Cardiac muscle cell (in vitro differentiated cells and primary cell): ENCODE data around the gene CSNK1G3. TPM values are rescaled to one million over a fixed set of nuclear protein-coding genes. Genes with fewer than 3 reads are reported as not detected.

Source experiments
- DNase-seq, 2 donors: peaks; one replicate each; pipeline versions ENCODE4 v3.0.0 to v3.0.0-alpha.2; 2010 to 2017; ENCODE audit warnings: low read depth in 1 of 2, low spot score in 1 of 2
- H3K27ac ChIP-seq: fragments of 200-600 bp; sonication (generic); 2 replicates; pipeline ENCODE4 v1.5.1; 2016
- H3K27me3 ChIP-seq: fragments of 200-600 bp; sonication (generic); 2 replicates; pipeline ENCODE4 v1.6.0; 2016; ENCODE audit warnings: control low read depth
- H3K36me3 ChIP-seq: fragments of 200-600 bp; sonication (generic); 2 replicates; pipeline ENCODE4 v1.5.1; 2016; ENCODE audit warnings: control low read depth
- H3K4me1 ChIP-seq: fragments of 200-600 bp; sonication (generic); 2 replicates; pipeline ENCODE4 v1.8.1; 2017; ENCODE audit warnings: low read depth, mild to moderate bottlenecking, mixed run types
- H3K4me3 ChIP-seq: fragments of 200-600 bp; sonication (generic); 2 replicates; pipeline ENCODE4 v1.5.1; 2016; ENCODE audit warnings: mild to moderate bottlenecking
- H3K9me3 ChIP-seq: fragments of 200-600 bp; sonication (generic); 2 replicates; pipeline ENCODE4 v1.5.1; 2017; ENCODE audit warnings: low read depth, mild to moderate bottlenecking, control low read depth
- polyA plus RNA-seq: library from polyadenylated mRNA; unstranded; fragments of >200 nt; fragmentation: Nextera tagmentation; extraction: Ambion mirVana; gene quantifications from 2 replicates; pipeline ENCODE4 v1.2.1, GENCODE V29; 2016
- total RNA-seq: library from RNA; depleted of rRNA; stranded (reverse); fragments of >200 nt; gene quantifications from 2 replicates; pipeline ENCODE4 v1.2.3, GENCODE V29; 2016
- TF ChIP-seq, protein P1 (sequence below): IDR thresholded peaks from 2 replicates; pipeline ENCODE4 v1.5.1; 2012; ENCODE audit warnings: low read depth, mild to moderate bottlenecking, low read length

Gene CSNK1G3
- total and polyA plus RNA-seq, 2 experiments from 2014 or later, result 22.1 to 33.4 TPM

DNA sequence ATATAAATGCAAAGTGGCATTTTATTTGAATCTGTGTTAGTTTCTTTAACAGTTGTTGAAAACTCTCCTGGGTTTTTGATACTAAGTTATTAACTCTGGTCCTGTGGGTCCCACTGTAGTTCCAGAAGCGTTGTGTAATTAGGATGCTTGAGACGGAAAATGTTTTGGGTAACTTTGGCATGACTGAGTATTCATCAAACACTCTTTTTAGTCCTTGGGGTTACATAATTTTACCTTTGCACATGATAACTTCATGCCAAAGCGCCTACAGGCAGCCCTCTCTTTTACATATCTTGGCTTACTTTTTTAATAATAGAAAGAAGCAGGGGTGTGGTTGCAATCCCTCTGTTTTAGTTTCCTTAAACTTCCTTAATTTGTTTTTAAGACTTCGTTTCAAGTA is 12.2 kb downstream of the CSNK1G3 start:
- peak in 1 of 2 donors; percentile 10 for DNase-seq
- Histone ChIP-seq H3K27me3 (no peaks in the 10 kb centered on the region), H3K9me3 (no peaks in the 10 kb centered on the region), H3K4me3 (no peak overlapping the region), H3K4me1 (peaks cover 7% of the 10 kb centered on the region), H3K36me3 (no peaks in the 10 kb centered on the region), H3K27ac (no peak overlapping the region)
- TF ChIP-seq, protein P1, sequence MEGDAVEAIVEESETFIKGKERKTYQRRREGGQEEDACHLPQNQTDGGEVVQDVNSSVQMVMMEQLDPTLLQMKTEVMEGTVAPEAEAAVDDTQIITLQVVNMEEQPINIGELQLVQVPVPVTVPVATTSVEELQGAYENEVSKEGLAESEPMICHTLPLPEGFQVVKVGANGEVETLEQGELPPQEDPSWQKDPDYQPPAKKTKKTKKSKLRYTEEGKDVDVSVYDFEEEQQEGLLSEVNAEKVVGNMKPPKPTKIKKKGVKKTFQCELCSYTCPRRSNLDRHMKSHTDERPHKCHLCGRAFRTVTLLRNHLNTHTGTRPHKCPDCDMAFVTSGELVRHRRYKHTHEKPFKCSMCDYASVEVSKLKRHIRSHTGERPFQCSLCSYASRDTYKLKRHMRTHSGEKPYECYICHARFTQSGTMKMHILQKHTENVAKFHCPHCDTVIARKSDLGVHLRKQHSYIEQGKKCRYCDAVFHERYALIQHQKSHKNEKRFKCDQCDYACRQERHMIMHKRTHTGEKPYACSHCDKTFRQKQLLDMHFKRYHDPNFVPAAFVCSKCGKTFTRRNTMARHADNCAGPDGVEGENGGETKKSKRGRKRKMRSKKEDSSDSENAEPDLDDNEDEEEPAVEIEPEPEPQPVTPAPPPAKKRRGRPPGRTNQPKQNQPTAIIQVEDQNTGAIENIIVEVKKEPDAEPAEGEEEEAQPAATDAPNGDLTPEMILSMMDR, result no peak

DNA sequence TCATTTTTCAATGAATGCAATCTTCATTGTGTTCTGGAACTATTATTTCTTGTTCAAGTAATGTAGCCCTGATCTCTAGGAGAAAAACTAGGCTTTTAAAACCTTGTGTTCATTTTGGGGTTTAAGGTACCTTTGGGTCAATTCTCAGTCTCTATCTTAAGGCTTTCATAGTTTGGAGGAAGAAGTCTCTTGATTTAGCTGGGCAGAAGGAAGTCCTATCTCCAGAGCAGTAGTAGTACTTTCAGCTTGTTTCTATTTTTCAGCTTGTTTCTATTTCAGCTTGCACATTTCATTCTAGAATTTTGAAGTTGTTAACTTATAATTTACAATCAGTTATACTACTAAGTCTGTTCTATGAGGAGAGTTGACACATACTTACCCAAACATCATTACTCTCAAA is 15.2 kb downstream of the CSNK1G3 start:
- no peak overlapping the region for H3K27ac ChIP-seq
- H3K9me3 ChIP-seq, result no peaks in the 10 kb centered on the region
- peaks cover 7% of the 10 kb centered on the region for H3K4me1 ChIP-seq
- no peak for DNase-seq
- H3K36me3 ChIP-seq, result no peaks in the 10 kb centered on the region
- H3K27me3 ChIP-seq, result no peaks in the 10 kb centered on the region
- TF ChIP-seq, protein P1, result no peak
- H3K4me3 ChIP-seq, result no peak overlapping the region

DNA sequence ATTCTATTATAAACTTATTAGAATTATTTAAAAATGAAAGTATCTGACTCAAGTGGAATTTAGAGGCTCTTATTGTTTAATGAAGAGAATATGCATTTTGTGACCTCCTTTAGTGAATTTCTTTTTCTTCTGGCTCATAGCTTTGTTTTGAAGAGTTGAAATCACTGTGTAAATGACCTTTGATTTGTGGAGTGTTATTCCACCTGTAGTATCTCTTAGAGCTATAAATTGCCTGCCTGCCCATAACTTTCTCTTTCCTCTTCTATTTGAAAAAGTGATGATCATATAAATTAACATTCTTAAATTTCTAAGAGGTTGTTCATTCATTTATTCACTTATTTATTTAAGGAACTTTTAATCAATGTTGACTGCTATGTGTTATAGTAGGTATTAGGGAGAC is 16.1 kb downstream of the CSNK1G3 start:
- TF ChIP-seq, protein P1, result no peak
- H3K36me3 ChIP-seq, result no peaks in the 10 kb centered on the region
- H3K4me1 ChIP-seq, result peaks cover 7% of the 10 kb centered on the region
- no peak for DNase-seq
- H3K27ac ChIP-seq, result no peak overlapping the region
- H3K27me3 ChIP-seq, result no peaks in the 10 kb centered on the region
- H3K9me3 ChIP-seq, result no peaks in the 10 kb centered on the region
- no peak overlapping the region for H3K4me3 ChIP-seq

DNA sequence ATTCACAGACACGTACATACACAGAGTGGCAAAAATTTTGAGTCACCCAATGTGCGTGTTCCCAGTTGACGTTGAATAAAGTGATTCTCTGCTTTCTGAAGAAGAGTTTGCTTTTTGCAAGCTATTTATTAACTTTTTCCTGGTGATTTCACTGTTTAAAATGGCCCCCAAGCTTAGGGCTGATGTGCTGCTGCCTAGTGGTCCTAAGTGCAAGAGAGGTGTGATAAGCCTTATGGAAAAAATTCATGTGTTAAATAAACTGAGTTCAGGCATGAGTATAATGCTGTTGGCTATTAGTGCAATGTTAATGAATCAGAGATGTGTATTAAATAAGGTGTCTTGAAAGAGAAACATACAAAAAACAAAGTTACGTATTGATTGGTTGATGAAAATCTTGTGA is 16.9 kb downstream of the CSNK1G3 start:
- Histone ChIP-seq H3K9me3 (no peaks in the 10 kb centered on the region), H3K36me3 (no peaks in the 10 kb centered on the region), H3K4me1 (peaks cover 7% of the 10 kb centered on the region), H3K27ac (no peak overlapping the region), H3K4me3 (no peak overlapping the region), H3K27me3 (no peaks in the 10 kb centered on the region)
- TF ChIP-seq, protein P1, result no peak
- DNase-seq, result no peak

DNA sequence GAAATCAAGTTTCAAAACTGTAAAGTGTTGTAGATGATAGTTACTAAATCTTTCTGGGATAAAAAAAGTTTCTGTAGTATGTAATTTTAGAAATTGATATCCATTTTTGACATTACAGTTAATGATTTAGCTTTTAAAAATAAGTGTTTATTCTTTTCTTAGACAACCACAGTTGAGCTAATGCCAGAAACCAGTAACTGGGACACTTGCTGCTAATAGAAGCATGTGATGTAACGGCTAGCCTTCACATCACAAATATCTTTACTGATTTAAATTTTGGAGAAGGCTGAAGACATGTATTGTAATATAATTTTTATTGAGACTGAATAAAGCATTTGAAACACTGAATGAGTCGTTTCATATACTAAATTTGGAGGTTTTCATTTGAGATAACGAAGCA is 18.8 kb downstream of the CSNK1G3 start:
- no peak for DNase-seq
- no peaks in the 10 kb centered on the region for H3K36me3 ChIP-seq
- no peak overlapping the region for H3K4me3 ChIP-seq
- H3K27me3 ChIP-seq, result no peaks in the 10 kb centered on the region
- no peak overlapping the region for H3K27ac ChIP-seq
- TF ChIP-seq, protein P1, result no peak
- peaks cover 7% of the 10 kb centered on the region for H3K4me1 ChIP-seq
- H3K9me3 ChIP-seq, result no peaks in the 10 kb centered on the region

DNA sequence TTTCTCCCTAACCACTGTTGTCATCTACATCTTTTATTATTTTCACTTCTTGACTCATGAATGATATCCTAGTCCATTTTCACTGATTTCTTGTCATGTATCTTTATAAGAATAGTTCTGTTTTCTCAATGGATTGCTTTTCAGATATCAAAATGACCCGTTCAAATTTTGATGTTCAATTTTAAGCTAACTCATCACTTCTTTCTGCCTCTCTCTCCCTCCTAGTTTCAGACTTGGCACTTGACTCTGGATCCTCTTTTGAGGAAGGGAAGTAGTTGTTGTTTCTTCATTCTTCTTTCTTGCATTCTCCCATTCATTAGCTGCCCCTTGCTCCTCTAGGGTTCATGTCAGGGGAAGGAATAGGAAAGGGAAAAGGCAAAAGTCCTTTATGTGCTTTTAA is 23.7 kb downstream of the CSNK1G3 start:
- no peaks in the 10 kb centered on the region for H3K36me3 ChIP-seq
- no peak overlapping the region for H3K4me3 ChIP-seq
- no peaks in the 10 kb centered on the region for H3K4me1 ChIP-seq
- H3K27me3 ChIP-seq, result no peaks in the 10 kb centered on the region
- H3K27ac ChIP-seq, result no peak overlapping the region
- no peak for DNase-seq
- TF ChIP-seq, protein P1, result no peak
- no peaks in the 10 kb centered on the region for H3K9me3 ChIP-seq
